Measurements from ENCODE around the gene ILRUN. TPM values are rescaled to one million over a fixed set of nuclear protein-coding genes. Genes with fewer than 3 reads are reported as not detected.
"Not testable (repeated sequence)": the region's sequence is repeated elsewhere in the genome, so short reads cannot be mapped to it uniquely, and the experiment has no call there.

The ILRUN gene
- total RNA-seq, 2 experiments from 2014 or later: 27.1 to 82.7 TPM

DNA sequence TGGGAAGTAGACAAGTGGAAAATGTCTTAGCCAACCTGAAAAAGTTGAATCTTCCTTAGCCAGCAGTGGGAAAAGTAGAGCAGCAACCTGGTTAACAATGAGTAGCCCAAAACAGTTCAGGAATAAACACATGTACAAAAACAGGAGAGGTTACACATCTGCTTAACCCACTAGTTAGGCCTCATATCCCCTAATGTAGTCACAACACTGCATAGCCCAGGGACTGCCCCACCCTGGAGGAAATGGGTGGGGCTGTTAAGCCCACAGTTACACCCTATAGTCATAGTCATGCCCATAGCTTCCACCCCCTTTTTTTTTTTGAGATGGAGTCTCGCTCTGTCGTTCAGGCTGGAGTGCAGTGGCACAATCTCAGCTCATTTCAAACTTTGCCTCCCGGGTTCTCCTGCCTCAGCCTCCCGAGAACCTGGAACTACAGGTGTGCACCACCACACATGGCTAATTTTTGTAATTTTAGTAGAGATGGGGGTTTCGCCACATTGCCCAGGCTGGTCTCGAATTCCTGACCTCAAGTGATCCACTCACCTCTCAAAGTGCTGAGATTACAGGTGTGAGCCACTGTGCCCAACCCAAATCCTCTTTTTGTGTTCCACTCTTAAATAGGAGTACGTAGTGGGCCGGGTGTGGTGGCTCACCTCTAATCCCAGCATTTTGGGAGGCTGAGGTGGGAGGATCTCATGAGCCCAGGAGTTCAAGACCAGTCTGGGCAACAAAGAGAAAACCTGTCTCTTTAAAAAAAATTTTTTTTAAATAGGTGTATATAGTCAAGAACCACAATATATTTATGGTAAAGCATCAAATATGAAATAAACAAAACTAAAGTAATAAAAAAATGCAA lies 24.5 kb downstream of the ILRUN start:
- H3K9me2 ChIP-seq (ENCODE audit: insufficient read depth, low read length): no peaks in the 10 kb centered on the region
- ChIA-PET POLR2A (interaction anchor here (0.6 to 8.0 kb wide), 9 partner anchors 10 to 301 kb away, joined by 3 to 139 read pairs (median 4); partner anchors contain the start of gene ILRUN), CTCF (ENCODE audit: unreplicated experiment) (interaction anchor here (0.8 to 1.1 kb wide), 3 partner anchors 13 to 24 kb away, joined by 3 read pairs; partner anchors contain the start of gene ILRUN)
- peak; percentile 74 for DNase-seq (ENCODE audit: low spot score)
- BruUV-seq (replicated peaks): no TSS peak
- H3K4me2 ChIP-seq (ENCODE audit: low read length): peak overlapping the region; percentile 75
- peak overlapping the region; percentile 54 for H3K4me3 ChIP-seq (ENCODE audit: low read depth, low read length, poor library complexity, severe bottlenecking)
- peak overlapping the region; percentile 99 for H3K27ac ChIP-seq (ENCODE audit: low read depth, low read length, poor library complexity, severe bottlenecking)
- intact Hi-C loops (cut with micrococcal nuclease; ENCODE audit: unreplicated experiment): loop anchor here (10.0 kb wide), 2 partner anchors 213 to 437 kb away; partner anchors contain the start of genes ANKS1A, HMGA1 and TAF11
- peaks cover 42% of the 10 kb centered on the region for H3K36me3 ChIP-seq (ENCODE audit: insufficient read depth, low read length)
- H3K9me3 ChIP-seq (ENCODE audit: low read length): peaks cover 4% of the 10 kb centered on the region; the same call in 1 of the 2 replicates
- H3K79me2 ChIP-seq (ENCODE audit: insufficient read depth, low read depth, low read length): peaks cover 87% of the 10 kb centered on the region
- H3K4me1 ChIP-seq (ENCODE audit: insufficient read depth, low read length, poor library complexity, severe bottlenecking): peaks cover 85% of the 10 kb centered on the region
- H2AFZ ChIP-seq (ENCODE audit: low read length): no peak overlapping the region
- TF ChIP-seq, protein P1, sequence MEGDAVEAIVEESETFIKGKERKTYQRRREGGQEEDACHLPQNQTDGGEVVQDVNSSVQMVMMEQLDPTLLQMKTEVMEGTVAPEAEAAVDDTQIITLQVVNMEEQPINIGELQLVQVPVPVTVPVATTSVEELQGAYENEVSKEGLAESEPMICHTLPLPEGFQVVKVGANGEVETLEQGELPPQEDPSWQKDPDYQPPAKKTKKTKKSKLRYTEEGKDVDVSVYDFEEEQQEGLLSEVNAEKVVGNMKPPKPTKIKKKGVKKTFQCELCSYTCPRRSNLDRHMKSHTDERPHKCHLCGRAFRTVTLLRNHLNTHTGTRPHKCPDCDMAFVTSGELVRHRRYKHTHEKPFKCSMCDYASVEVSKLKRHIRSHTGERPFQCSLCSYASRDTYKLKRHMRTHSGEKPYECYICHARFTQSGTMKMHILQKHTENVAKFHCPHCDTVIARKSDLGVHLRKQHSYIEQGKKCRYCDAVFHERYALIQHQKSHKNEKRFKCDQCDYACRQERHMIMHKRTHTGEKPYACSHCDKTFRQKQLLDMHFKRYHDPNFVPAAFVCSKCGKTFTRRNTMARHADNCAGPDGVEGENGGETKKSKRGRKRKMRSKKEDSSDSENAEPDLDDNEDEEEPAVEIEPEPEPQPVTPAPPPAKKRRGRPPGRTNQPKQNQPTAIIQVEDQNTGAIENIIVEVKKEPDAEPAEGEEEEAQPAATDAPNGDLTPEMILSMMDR (conservative IDR thresholded peaks at IDR 0.05; ENCODE audit: low read length): no peak
- no peak for TF ChIP-seq EZH2phosphoT487 (IDR thresholded peaks at IDR 0.05; ENCODE audit: borderline replicate concordance, low read depth, low read length)
- no peaks in the 10 kb centered on the region for H4K20me1 ChIP-seq (ENCODE audit: insufficient read depth, low read length)

DNA sequence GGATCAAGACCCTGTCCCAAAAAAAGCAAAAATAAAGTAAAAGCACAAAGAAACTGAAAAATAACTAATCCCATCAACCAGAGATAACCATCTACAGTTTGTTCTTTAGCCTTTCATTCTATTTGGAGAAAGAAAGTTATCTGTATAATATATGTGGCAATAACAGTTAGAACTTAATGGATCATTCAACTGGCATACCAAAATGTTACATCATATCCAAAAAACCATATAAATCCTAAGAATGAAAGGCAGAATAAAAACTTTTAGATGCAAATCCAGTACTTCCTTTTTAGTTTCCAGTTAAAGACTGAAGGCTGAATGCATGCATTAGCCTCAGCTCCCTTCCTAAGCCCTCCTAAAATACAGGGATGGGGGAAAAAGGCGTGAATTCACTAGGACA lies 25.2 kb downstream of the ILRUN start:
- TF ChIP-seq, protein P1 (conservative IDR thresholded peaks at IDR 0.05; ENCODE audit: low read length): no peak
- no peak for TF ChIP-seq EZH2phosphoT487 (IDR thresholded peaks at IDR 0.05; ENCODE audit: borderline replicate concordance, low read depth, low read length)
- peaks cover 36% of the 10 kb centered on the region for H3K36me3 ChIP-seq (ENCODE audit: insufficient read depth, low read length)
- H3K27ac ChIP-seq (ENCODE audit: low read depth, low read length, poor library complexity, severe bottlenecking): peak overlapping the region; percentile 99
- peak overlapping the region; percentile 75 for H3K4me2 ChIP-seq (ENCODE audit: low read length)
- no peak for DNase-seq (ENCODE audit: low spot score)
- CTCF ChIA-PET (ENCODE audit: unreplicated experiment): interaction anchor here (1.0 to 1.1 kb wide), 2 partner anchors 13 to 25 kb away, joined by 3 read pairs; partner anchors contain the start of gene ILRUN
- no peaks in the 10 kb centered on the region for H4K20me1 ChIP-seq (ENCODE audit: insufficient read depth, low read length)
- peaks cover 85% of the 10 kb centered on the region for H3K4me1 ChIP-seq (ENCODE audit: insufficient read depth, low read length, poor library complexity, severe bottlenecking)
- peaks cover 87% of the 10 kb centered on the region for H3K79me2 ChIP-seq (ENCODE audit: insufficient read depth, low read depth, low read length)
- H2AFZ ChIP-seq (ENCODE audit: low read length): no peak overlapping the region
- peaks cover 4% of the 10 kb centered on the region; the same call in 1 of the 2 replicates for H3K9me3 ChIP-seq (ENCODE audit: low read length)
- BruUV-seq (replicated peaks): TSS peak; percentile 13
- peak overlapping the region; percentile 54 for H3K4me3 ChIP-seq (ENCODE audit: low read depth, low read length, poor library complexity, severe bottlenecking)
- POLR2A ChIA-PET: interaction anchor here (8.0 kb wide), 1 partner anchor 15 kb away, joined by 139 read pairs; no protein-coding TSS in a partner anchor
- intact Hi-C loops (cut with micrococcal nuclease; ENCODE audit: unreplicated experiment): loop anchor here (10.0 kb wide), 2 partner anchors 213 to 437 kb away; partner anchors contain the start of genes ANKS1A, HMGA1 and TAF11
- no peaks in the 10 kb centered on the region for H3K9me2 ChIP-seq (ENCODE audit: insufficient read depth, low read length)

DNA sequence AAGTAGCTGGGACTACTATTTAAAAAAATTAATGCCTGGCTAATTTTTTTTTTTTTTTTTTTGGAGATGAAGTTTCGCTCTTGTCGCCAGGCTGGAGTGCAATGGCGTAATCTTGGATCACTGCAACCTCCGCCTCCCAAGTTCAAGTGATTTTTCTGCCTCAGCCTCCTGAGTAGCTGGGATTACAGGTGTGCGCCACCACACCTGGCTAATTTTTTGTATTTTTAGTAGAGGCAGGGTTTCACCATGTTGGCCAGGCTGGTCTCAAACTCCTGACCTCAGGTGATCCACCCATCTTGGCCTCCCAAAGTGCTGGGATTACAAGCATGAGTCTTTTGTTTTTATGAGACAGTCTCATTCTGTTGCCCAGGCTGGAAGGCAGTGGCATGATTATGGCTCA lies 27.8 kb downstream of the ILRUN start:
- Histone ChIP-seq H3K4me1 (ENCODE audit: insufficient read depth, low read length, poor library complexity, severe bottlenecking) (peaks cover 87% of the 10 kb centered on the region), H3K36me3 (ENCODE audit: insufficient read depth, low read length) (peaks cover 30% of the 10 kb centered on the region), H3K79me2 (ENCODE audit: insufficient read depth, low read depth, low read length) (peaks cover 97% of the 10 kb centered on the region)
- intact Hi-C loops (cut with micrococcal nuclease; ENCODE audit: unreplicated experiment); H3K4me3 ChIP-seq (ENCODE audit: low read depth, low read length, poor library complexity, severe bottlenecking); H3K27ac ChIP-seq (ENCODE audit: low read depth, low read length, poor library complexity, severe bottlenecking); BruUV-seq (replicated peaks); H2AFZ ChIP-seq (ENCODE audit: low read length); H3K9me3 ChIP-seq (ENCODE audit: low read length); H3K9me2 ChIP-seq (ENCODE audit: insufficient read depth, low read length); H4K20me1 ChIP-seq (ENCODE audit: insufficient read depth, low read length); DNase-seq (ENCODE audit: low spot score); H3K4me2 ChIP-seq (ENCODE audit: low read length): not testable (repeated sequence)
- POLR2A ChIA-PET: interaction anchor here (1.6 to 5.0 kb wide), 2 partner anchors 12 to 15 kb away, joined by 5 to 34 read pairs; no protein-coding TSS in a partner anchor
- CTCF ChIA-PET (ENCODE audit: unreplicated experiment): interaction anchor here (1.5 kb wide), 1 partner anchor 11 kb away, joined by 4 read pairs; no protein-coding TSS in a partner anchor
